ENCODE data around the gene HMX3. TPM values are rescaled to one million over a fixed set of nuclear protein-coding genes. Genes with fewer than 3 reads are reported as not detected.

HMX3 gene
- under 1 TPM in 2 of 6 donors, not detected in 4; 0.29 to 0.53 TPM for total RNA-seq
- under 1 TPM in 1 of 2 donors, not detected in 1; 0.07 TPM for polyA plus RNA-seq

GRCh38 chr10:123135415-123136141 lies at the start of gene HMX3:
TSS of gene HMX3 (plus strand) at chr10:123135970. CDS start at chr10:123136051, 81 bp downstream.
- DNase-seq = no peak
- WGBS, 2 donors = 2 to 3% methylated on average over 59 to 76 of the region's 76 CpGs
- Histone ChIP-seq H3K27ac (no peak within 1 kb of the TSS), H3K4me1 (peaks cover 0 to 32% (median 11%) of the 10 kb centered on the region in 3 donors), H3K4me3 (peak within 1 kb of the TSS in 2 of 4 donors; percentile 16 to 38), H3K9me3 (no peaks in the 10 kb centered on the region), H3K27me3 (peaks cover 11 to 81% (median 38%) of the 10 kb centered on the region in 4 donors), H3K36me3 (no peaks in the 10 kb centered on the region)
- no peak for ATAC-seq
- TF ChIP-seq, protein P1, sequence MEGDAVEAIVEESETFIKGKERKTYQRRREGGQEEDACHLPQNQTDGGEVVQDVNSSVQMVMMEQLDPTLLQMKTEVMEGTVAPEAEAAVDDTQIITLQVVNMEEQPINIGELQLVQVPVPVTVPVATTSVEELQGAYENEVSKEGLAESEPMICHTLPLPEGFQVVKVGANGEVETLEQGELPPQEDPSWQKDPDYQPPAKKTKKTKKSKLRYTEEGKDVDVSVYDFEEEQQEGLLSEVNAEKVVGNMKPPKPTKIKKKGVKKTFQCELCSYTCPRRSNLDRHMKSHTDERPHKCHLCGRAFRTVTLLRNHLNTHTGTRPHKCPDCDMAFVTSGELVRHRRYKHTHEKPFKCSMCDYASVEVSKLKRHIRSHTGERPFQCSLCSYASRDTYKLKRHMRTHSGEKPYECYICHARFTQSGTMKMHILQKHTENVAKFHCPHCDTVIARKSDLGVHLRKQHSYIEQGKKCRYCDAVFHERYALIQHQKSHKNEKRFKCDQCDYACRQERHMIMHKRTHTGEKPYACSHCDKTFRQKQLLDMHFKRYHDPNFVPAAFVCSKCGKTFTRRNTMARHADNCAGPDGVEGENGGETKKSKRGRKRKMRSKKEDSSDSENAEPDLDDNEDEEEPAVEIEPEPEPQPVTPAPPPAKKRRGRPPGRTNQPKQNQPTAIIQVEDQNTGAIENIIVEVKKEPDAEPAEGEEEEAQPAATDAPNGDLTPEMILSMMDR (IDR thresholded peaks at IDR 0.05) = no peak
- FAIRE-seq = no peak
- intact Hi-C loops (cut with DNase I) = loop anchor here in 2 of 3 donors (10.0 kb wide), 2 partner anchors 249 to 429 kb away; no protein-coding TSS in a partner anchor

- H3K27me3 ChIP-seq = no peaks in the 10 kb centered on the region
- no peaks in the 10 kb centered on the region for H3K4me1 ChIP-seq
- ATAC-seq (no peak), FAIRE-seq (no peak), DNase-seq (no peak)
- no peaks in the 10 kb centered on the region for H3K9me3 ChIP-seq
- 53 to 63% methylated on average over 7 of the region's 7 CpGs for WGBS, 2 donors
- no peak overlapping the region for H3K27ac ChIP-seq
- H3K4me3 ChIP-seq = no peak overlapping the region
- TF ChIP-seq, protein P1 (IDR thresholded peaks at IDR 0.05) = no peak
- no peaks in the 10 kb centered on the region for H3K36me3 ChIP-seq
- intact Hi-C loops (cut with DNase I) = no loop called here
Measured at GRCh38 chr10:123086281-123086680, 49.5 kb upstream of the HMX3 start.

DNA sequence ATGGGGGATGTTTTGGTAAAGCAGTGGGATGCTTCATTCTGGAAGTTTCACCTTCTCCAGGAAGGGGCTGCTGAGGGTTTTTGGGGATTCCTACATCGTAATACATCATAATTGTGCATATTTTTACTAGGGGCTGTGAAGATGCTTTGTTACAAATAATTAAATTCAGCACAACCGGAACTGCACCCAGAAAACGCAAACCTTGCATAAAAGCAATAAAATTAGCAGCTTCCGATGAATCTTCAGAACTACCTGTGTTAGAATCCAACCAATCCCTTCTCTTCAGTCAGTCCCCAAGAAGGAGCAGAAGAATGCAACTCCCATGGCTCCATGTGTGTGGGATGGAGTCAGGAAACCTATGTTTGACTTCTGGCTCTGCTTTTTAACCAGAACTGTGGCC lies 48.4 kb upstream of the HMX3 start:
- no peaks in the 10 kb centered on the region for H3K9me3 ChIP-seq
- intact Hi-C loops (cut with DNase I) = no loop called here
- H3K27me3 ChIP-seq = no peaks in the 10 kb centered on the region
- FAIRE-seq (no peak), DNase-seq (no peak), ATAC-seq (no peak)
- no peak overlapping the region for H3K4me3 ChIP-seq
- no peak overlapping the region for H3K27ac ChIP-seq
- 80 to 86% methylated on average over 4 of the region's 4 CpGs for WGBS, 2 donors
- no peaks in the 10 kb centered on the region for H3K4me1 ChIP-seq
- TF ChIP-seq, protein P1 (IDR thresholded peaks at IDR 0.05) = no peak
- no peaks in the 10 kb centered on the region for H3K36me3 ChIP-seq

- TF ChIP-seq, protein P1 (IDR thresholded peaks at IDR 0.05) = no peak
- ATAC-seq (no peak), DNase-seq (no peak), FAIRE-seq (no peak)
- H3K9me3 ChIP-seq = no peaks in the 10 kb centered on the region
- WGBS, 2 donors = 59 to 62% methylated on average over 3 of the region's 3 CpGs
- H3K4me1 ChIP-seq = no peaks in the 10 kb centered on the region
- H3K27ac ChIP-seq = no peak overlapping the region
- H3K27me3 ChIP-seq = no peaks in the 10 kb centered on the region
- no peak overlapping the region for H3K4me3 ChIP-seq
- no peaks in the 10 kb centered on the region for H3K36me3 ChIP-seq
- intact Hi-C loops (cut with DNase I) = no loop called here
Measured at GRCh38 chr10:123087786-123088185, 48.0 kb upstream of the HMX3 start.
